ENCODE data around the gene MGAT4A.

DNA sequence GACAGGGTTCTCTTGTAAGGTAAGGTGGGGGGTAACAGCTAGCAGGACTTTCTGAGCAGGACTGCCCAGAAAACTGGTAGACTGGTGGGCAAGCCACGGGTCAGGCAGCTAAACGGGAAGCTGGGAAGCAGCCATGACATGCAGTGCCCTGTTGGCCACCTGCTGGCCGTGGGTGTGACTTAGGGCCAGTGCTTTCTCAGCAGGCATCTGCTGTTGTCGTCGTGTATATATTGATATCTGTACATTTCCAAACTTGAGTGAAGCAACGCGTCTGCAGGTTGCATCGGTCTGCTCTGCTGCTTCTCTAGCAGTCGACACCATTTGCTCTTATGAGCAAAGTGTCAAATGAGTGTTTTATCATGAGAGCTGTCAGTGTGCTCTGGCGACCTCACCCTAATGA is 153.6 kb downstream of the MGAT4A start:
- no peak for TF ChIP-seq POLR2A (IDR thresholded peaks at IDR 0.05; ENCODE audit: low read depth, low read length)
- TF ChIP-seq POLR2AphosphoS5 (IDR thresholded peaks at IDR 0.05; ENCODE audit: low read depth, low read length), result no peak
- no peak for TF ChIP-seq TAF1 (IDR thresholded peaks at IDR 0.05; ENCODE audit: low read depth, low read length)
- no peak for TF ChIP-seq POU2F2 (IDR thresholded peaks at IDR 0.05; ENCODE audit: low read depth, low read length)
- TF ChIP-seq PAX5 (IDR thresholded peaks at IDR 0.05; ENCODE audit: insufficient read depth, low read length, severe bottlenecking), result no peak

Measured in GM12891 (cell line).